K562 treated with DMSO at 1 percent for 4 hours (cell line): ENCODE measurements around the gene ZC4H2. TPM values are rescaled to one million over a fixed set of nuclear protein-coding genes. Genes with fewer than 3 reads are reported as not detected.

Experiments used
- total RNA-seq: library from RNA; unstranded; fragments of 300-600 nt; gene quantifications from 2 replicates; pipeline ENCODE4 v1.2.3, GENCODE V29; 2022; ENCODE audit not compliant: insufficient read depth

The ZC4H2 gene
- total RNA-seq = 3.6 and 7.7 TPM in 2 replicates

GRCh38 chrX:64975989-64976672 is at the start of gene ZC4H2:
Gene ZC4H2 (minus strand): TSS chrX:64976450. CDS start chrX:64976377, 73 bp downstream.

Other genes with a start within 250 kb of the ZC4H2 start
- 0.36 and 0.64 TPM in 2 replicates for gene ZC3H12B, start 58.4 kb upstream of the ZC4H2 start, total RNA-seq